SK-N-SH (cell line): ENCODE measurements around the gene ARFIP1. TPM values are rescaled to one million over a fixed set of nuclear protein-coding genes. Genes with fewer than 3 reads are reported as not detected.

Experiments used
- CTCF ChIA-PET: fragments of 300-600, 350-600 bp; formaldehyde crosslinking; extraction: SDS; loops from one replicate; lab custom pipeline; 2021; lab: Yijun Ruan, JAX
- POLR2A ChIA-PET: fragments of 350-600 bp; sonication (Branson Sonifier 250); formaldehyde crosslinking; extraction: SDS; loops from one replicate; lab custom pipeline; 2020; ENCODE audit warnings: antibody characterized with exemption, inconsistent platforms; lab: Yijun Ruan, JAX
- DNase-seq: peaks from one replicate; pipeline ENCODE4 v3.0.0; 2012
- H2AFZ ChIP-seq: fragments of 200-600 bp; sonication (generic); 2 replicates; pipeline ENCODE4 v1.8.1; 2016; ENCODE audit warnings: antibody characterized with exemption, mild to moderate bottlenecking, low read depth
- H3F3A ChIP-seq: fragments of 200-600 bp; sonication (generic); replicated peaks from 2 replicates; pipeline ENCODE3; 2016; ENCODE audit warnings: antibody characterized with exemption, mild to moderate bottlenecking; ENCODE audit not compliant: insufficient read depth
- H3K27ac ChIP-seq, 2 experiments: fragments of 200-500 bp in 1 of 2; fragments of 200-600 bp in 1 of 2; sonication (Bioruptor generic) in 1 of 2; sonication (generic), shearing (Covaris generic) in 1 of 2; 2 replicates each; pipeline versions ENCODE4 v1.5.1 to v1.6.1; 2014 to 2016; ENCODE audit warnings: low read depth in 2 of 2, inconsistent platforms in 1 of 2, low read length in 1 of 2, mild to moderate bottlenecking in 1 of 2, mixed read lengths in 1 of 2
- H3K27me3 ChIP-seq: fragments of 200-600 bp; sonication (generic), shearing (Covaris generic); 2 replicates; pipeline ENCODE4 v1.6.1; 2016; ENCODE audit warnings: mixed run types; ENCODE audit not compliant: insufficient read depth
- H3K36me3 ChIP-seq, 2 experiments: fragments of 200-500 bp in 1 of 2; fragments of 200-600 bp in 1 of 2; sonication (Bioruptor generic) in 1 of 2; sonication (generic) in 1 of 2; replicated peaks in 1 of 2; 2 replicates each; pipeline versions ENCODE3 to v1.5.1; 2014 to 2016; ENCODE audit warnings: low read length in 1 of 2, mild to moderate bottlenecking in 1 of 2; ENCODE audit not compliant: insufficient read depth in 2 of 2, control insufficient read depth in 1 of 2
- H3K4me1 ChIP-seq, 2 experiments: fragments of 200-500 bp in 1 of 2; fragments of 200-600 bp in 1 of 2; sonication (Bioruptor generic) in 1 of 2; sonication (generic), shearing (Covaris generic) in 1 of 2; 2 replicates each; pipeline versions ENCODE4 v1.5.1 to v1.6.1; 2014 to 2016; ENCODE audit warnings: low read depth in 1 of 2, low read length in 1 of 2, mixed run types in 1 of 2; ENCODE audit not compliant: insufficient read depth in 2 of 2, control insufficient read depth in 1 of 2
- H3K4me2 ChIP-seq: fragments of 200-600 bp; sonication (generic), shearing (Covaris generic); 2 replicates; pipeline ENCODE4 v1.6.1; 2017; ENCODE audit warnings: mixed run types
- H3K4me3 ChIP-seq, 2 experiments: fragments of 200-500 bp in 1 of 2; fragments of 200-600 bp in 1 of 2; sonication (Bioruptor generic) in 1 of 2; sonication (generic), shearing (Covaris generic) in 1 of 2; 2 replicates each; pipeline versions ENCODE4 v1.5.1 to v1.8.1; 2014 to 2016; ENCODE audit warnings: low read depth in 2 of 2, inconsistent platforms in 1 of 2, low read length in 1 of 2, mild to moderate bottlenecking in 1 of 2, mixed read lengths in 1 of 2, moderate library complexity in 1 of 2
- H3K79me2 ChIP-seq: fragments of 200-600 bp; sonication (generic); 2 replicates; pipeline ENCODE4 v1.8.1; 2017; ENCODE audit warnings: mild to moderate bottlenecking; ENCODE audit not compliant: insufficient read depth
- H3K9ac ChIP-seq: fragments of 200-600 bp; sonication (generic); 2 replicates; pipeline ENCODE4 v1.6.1; 2017; ENCODE audit warnings: mixed run types
- H3K9me2 ChIP-seq: fragments of 200-600 bp; sonication (generic); 2 replicates; pipeline ENCODE4 v1.6.1; 2017; ENCODE audit warnings: mixed run types
- H3K9me3 ChIP-seq: fragments of 200-600 bp; sonication (generic); 2 replicates; pipeline ENCODE4 v1.6.1; 2017; ENCODE audit warnings: mixed run types, mild to moderate bottlenecking, moderate library complexity
- H4K20me1 ChIP-seq: fragments of 200-600 bp; sonication (generic); 2 replicates; pipeline ENCODE4 v1.6.1; 2017; ENCODE audit warnings: mild to moderate bottlenecking, mixed run types; ENCODE audit not compliant: insufficient read depth
- CHD2 ChIP-seq: fragments of 150-350 bp; IDR thresholded peaks from 2 replicates; pipeline ENCODE4 v1.6.1; 2018; ENCODE audit warnings: low read length; ENCODE audit not compliant: partially characterized antibody
- ELF1 ChIP-seq: IDR thresholded peaks from 2 replicates; pipeline ENCODE4 v1.4.0; 2012
- EZH2phosphoT487 ChIP-seq: fragments of 200-600 bp; sonication (generic); IDR thresholded peaks from 2 replicates; pipeline ENCODE4 v1.6.1; 2017; ENCODE audit warnings: low read depth, mixed run types, mild to moderate bottlenecking, antibody characterized with exemption, moderate library complexity, borderline replicate concordance
- GABPA ChIP-seq: IDR thresholded peaks from 2 replicates; pipeline ENCODE4 v1.4.0; 2012; ENCODE audit warnings: low read depth, mild to moderate bottlenecking
- MXI1 ChIP-seq: IDR thresholded peaks from 2 replicates; pipeline ENCODE4 v1.6.1; 2012; ENCODE audit warnings: mild to moderate bottlenecking, low read depth, low read length, improper control_type of control experiment
- NFIC ChIP-seq: IDR thresholded peaks from 2 replicates; pipeline ENCODE4 v1.4.0; 2012; ENCODE audit warnings: borderline replicate concordance
- NRF1 ChIP-seq: IDR thresholded peaks from 2 replicates; pipeline ENCODE4 v1.6.1; 2012; ENCODE audit warnings: low read depth, mild to moderate bottlenecking, low read length
- PBX3 ChIP-seq: IDR thresholded peaks from 2 replicates; pipeline ENCODE4; 2012
- RAD21 ChIP-seq: IDR thresholded peaks from 2 replicates; pipeline ENCODE4 v1.6.1; 2012; ENCODE audit warnings: mild to moderate bottlenecking, low read length
- SIN3A ChIP-seq: IDR thresholded peaks from 2 replicates; pipeline ENCODE4 v1.6.1; 2012; ENCODE audit warnings: low read depth, mild to moderate bottlenecking, low read length, moderate library complexity, borderline replicate concordance
- TAF1 ChIP-seq: IDR thresholded peaks from 2 replicates; pipeline ENCODE4 v1.6.1; 2012; ENCODE audit warnings: low read depth, mild to moderate bottlenecking, low read length, moderate library complexity, borderline replicate concordance
- YY1 ChIP-seq: IDR thresholded peaks from 2 replicates; pipeline ENCODE4 v1.4.0; 2012; ENCODE audit warnings: low read depth, mild to moderate bottlenecking
- WGBS: methylation state at CpG from one replicate; pipeline ENCODE4 v1.1.6; 2017; ENCODE audit warnings: low lambda C conversion rate; 5-methylcytosine and 5-hydroxymethylcytosine counted together
- polyA plus RNA-seq, 3 experiments: library from polyadenylated mRNA; depleted of rRNA; stranded (reverse); fragments of >200 nt; gene quantifications; 2 replicates each; pipeline ENCODE4 v1.2.3, GENCODE V29; 2012
- TF ChIP-seq, protein P1 (sequence below): fragments of 200-600 bp; sonication (generic); IDR thresholded peaks from 2 replicates; pipeline ENCODE4 v1.6.1; 2017; ENCODE audit warnings: antibody characterized with exemption, mild to moderate bottlenecking, moderate library complexity
- TF ChIP-seq, protein P2 (sequence below): fragments of 150-350 bp; IDR thresholded peaks from 2 replicates; pipeline ENCODE4 v1.6.1; 2016; ENCODE audit warnings: mild to moderate bottlenecking, low read depth, low read length
- TF ChIP-seq, protein P3 (sequence below): IDR thresholded peaks from 2 replicates; pipeline ENCODE4 v1.4.0; 2012; ENCODE audit warnings: low read depth, borderline replicate concordance

ARFIP1 gene
- polyA plus RNA-seq, 1 of the 3 experiments (the other 2 are of a cell fraction) = 15.7 TPM

DNA sequence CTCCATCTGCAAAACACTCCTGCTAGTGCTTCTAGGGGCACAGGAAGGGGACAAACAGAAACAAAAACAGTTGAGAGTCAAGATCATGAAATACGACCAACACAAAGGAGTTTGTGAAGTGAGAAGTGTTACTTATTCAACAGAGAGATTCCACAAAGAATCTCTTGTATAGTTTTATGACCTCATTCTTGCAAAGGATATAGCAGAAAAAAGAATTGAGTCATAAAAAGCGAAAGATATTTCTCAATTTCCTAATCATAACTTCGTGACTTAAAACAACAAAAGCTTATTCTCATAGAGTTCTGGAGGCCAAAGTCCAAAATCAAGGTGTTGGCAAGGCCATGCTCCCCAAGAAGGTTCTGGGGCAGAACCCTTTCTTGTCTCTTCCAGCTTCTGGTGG is 40.9 kb upstream of the ARFIP1 start:
- no peaks in the 10 kb centered on the region for H3K27me3 ChIP-seq
- no peak overlapping the region for H3K9ac ChIP-seq
- no peaks in the 10 kb centered on the region for H3K4me1 ChIP-seq
- H2AFZ ChIP-seq = no peak overlapping the region
- no peaks in the 10 kb centered on the region for H3K9me2 ChIP-seq
- DNase-seq = no peak
- 42% methylated on average over 3 of the region's 3 CpGs for WGBS
- no peaks in the 10 kb centered on the region for H3K9me3 ChIP-seq
- POLR2A ChIA-PET = no interaction called here
- H3K4me3 ChIP-seq = no peak overlapping the region
- H3K36me3 ChIP-seq = no peaks in the 10 kb centered on the region
- no peaks in the 10 kb centered on the region for H4K20me1 ChIP-seq
- no peak overlapping the region for H3K27ac ChIP-seq
- TF ChIP-seq CHD2 (no peak), NFIC (no peak), NRF1 (no peak), ELF1 (no peak), PBX3 (no peak), TAF1 (no peak), SIN3A (no peak), YY1 (no peak)
- TF ChIP-seq, protein P1, sequence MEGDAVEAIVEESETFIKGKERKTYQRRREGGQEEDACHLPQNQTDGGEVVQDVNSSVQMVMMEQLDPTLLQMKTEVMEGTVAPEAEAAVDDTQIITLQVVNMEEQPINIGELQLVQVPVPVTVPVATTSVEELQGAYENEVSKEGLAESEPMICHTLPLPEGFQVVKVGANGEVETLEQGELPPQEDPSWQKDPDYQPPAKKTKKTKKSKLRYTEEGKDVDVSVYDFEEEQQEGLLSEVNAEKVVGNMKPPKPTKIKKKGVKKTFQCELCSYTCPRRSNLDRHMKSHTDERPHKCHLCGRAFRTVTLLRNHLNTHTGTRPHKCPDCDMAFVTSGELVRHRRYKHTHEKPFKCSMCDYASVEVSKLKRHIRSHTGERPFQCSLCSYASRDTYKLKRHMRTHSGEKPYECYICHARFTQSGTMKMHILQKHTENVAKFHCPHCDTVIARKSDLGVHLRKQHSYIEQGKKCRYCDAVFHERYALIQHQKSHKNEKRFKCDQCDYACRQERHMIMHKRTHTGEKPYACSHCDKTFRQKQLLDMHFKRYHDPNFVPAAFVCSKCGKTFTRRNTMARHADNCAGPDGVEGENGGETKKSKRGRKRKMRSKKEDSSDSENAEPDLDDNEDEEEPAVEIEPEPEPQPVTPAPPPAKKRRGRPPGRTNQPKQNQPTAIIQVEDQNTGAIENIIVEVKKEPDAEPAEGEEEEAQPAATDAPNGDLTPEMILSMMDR = no peak
- TF ChIP-seq, protein P2, sequence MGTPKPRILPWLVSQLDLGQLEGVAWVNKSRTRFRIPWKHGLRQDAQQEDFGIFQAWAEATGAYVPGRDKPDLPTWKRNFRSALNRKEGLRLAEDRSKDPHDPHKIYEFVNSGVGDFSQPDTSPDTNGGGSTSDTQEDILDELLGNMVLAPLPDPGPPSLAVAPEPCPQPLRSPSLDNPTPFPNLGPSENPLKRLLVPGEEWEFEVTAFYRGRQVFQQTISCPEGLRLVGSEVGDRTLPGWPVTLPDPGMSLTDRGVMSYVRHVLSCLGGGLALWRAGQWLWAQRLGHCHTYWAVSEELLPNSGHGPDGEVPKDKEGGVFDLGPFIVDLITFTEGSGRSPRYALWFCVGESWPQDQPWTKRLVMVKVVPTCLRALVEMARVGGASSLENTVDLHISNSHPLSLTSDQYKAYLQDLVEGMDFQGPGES = no peak
- TF ChIP-seq, all 33 proteins: peak for 0
- H3F3A ChIP-seq = no peaks in the 10 kb centered on the region
- no peak overlapping the region for H3K4me2 ChIP-seq
- no peaks in the 10 kb centered on the region for H3K79me2 ChIP-seq
- CTCF ChIA-PET = interaction anchor here (1.1 to 1.7 kb wide), 3 partner anchors 237 to 333 kb away, joined by 3 to 5 read pairs (median 5); no protein-coding TSS in a partner anchor

GRCh38 chr4:152747444-152747843 is 32.3 kb upstream of the ARFIP1 start:
- H3K4me1 ChIP-seq = no peaks in the 10 kb centered on the region
- H4K20me1 ChIP-seq = no peaks in the 10 kb centered on the region
- no peaks in the 10 kb centered on the region for H3F3A ChIP-seq
- no peaks in the 10 kb centered on the region for H3K36me3 ChIP-seq
- WGBS = 33% methylated on average over 2 of the region's 2 CpGs
- H3K79me2 ChIP-seq = no peaks in the 10 kb centered on the region
- no peak overlapping the region for H3K9ac ChIP-seq
- DNase-seq = no peak
- no peaks in the 10 kb centered on the region for H3K27me3 ChIP-seq
- H3K27ac ChIP-seq = no peak overlapping the region
- no peak overlapping the region for H2AFZ ChIP-seq
- H3K9me3 ChIP-seq = no peaks in the 10 kb centered on the region
- CTCF ChIA-PET = no interaction called here
- H3K4me2 ChIP-seq = no peak overlapping the region
- no peak overlapping the region for H3K4me3 ChIP-seq
- H3K9me2 ChIP-seq = no peaks in the 10 kb centered on the region
- POLR2A ChIA-PET = no interaction called here
- TF ChIP-seq GABPA (no peak), NFIC (no peak), RAD21 (no peak), EZH2phosphoT487 (no peak), TAF1 (no peak), MXI1 (no peak), YY1 (no peak), NRF1 (no peak), SIN3A (no peak)
- TF ChIP-seq, protein P2 = no peak
- TF ChIP-seq, protein P3, sequence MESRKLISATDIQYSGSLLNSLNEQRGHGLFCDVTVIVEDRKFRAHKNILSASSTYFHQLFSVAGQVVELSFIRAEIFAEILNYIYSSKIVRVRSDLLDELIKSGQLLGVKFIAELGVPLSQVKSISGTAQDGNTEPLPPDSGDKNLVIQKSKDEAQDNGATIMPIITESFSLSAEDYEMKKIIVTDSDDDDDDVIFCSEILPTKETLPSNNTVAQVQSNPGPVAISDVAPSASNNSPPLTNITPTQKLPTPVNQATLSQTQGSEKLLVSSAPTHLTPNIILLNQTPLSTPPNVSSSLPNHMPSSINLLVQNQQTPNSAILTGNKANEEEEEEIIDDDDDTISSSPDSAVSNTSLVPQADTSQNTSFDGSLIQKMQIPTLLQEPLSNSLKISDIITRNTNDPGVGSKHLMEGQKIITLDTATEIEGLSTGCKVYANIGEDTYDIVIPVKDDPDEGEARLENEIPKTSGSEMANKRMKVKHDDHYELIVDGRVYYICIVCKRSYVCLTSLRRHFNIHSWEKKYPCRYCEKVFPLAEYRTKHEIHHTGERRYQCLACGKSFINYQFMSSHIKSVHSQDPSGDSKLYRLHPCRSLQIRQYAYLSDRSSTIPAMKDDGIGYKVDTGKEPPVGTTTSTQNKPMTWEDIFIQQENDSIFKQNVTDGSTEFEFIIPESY = no peak
